Type B pancreatic cell (in vitro differentiated cells): ENCODE results near the gene PHETA1. TPM values are rescaled to one million over a fixed set of nuclear protein-coding genes. Genes with fewer than 3 reads are reported as not detected.
"Not testable (repeated sequence)": the region's sequence is repeated elsewhere in the genome, so short reads cannot be mapped to it uniquely, and the experiment has no call there.

Experiments used
- DNase-seq: peaks from one replicate; pipeline ENCODE4 v3.0.0; 2021; ENCODE audit warnings: mixed read lengths; ENCODE audit not compliant: unreplicated experiment; ENCODE audit errors: extremely low spot score
- H3K27ac Mint-ChIP-seq: 2 replicates; pipeline ENCODE4 v1.8.0; 2021; ENCODE audit warnings: mild to moderate bottlenecking, mixed read lengths
- H3K27me3 Mint-ChIP-seq: 2 replicates; pipeline ENCODE4 v1.8.0; 2021; ENCODE audit warnings: mixed read lengths
- H3K36me3 Mint-ChIP-seq: 2 replicates; pipeline ENCODE4 v1.8.0; 2021; ENCODE audit warnings: mixed read lengths
- H3K4me1 Mint-ChIP-seq: one replicate; pipeline ENCODE4 v1.8.0; 2021; ENCODE audit warnings: mixed read lengths; ENCODE audit not compliant: unreplicated experiment
- H3K4me3 Mint-ChIP-seq: 2 replicates; pipeline ENCODE4 v1.8.0; 2021; ENCODE audit warnings: mild to moderate bottlenecking, mixed read lengths
- H3K9me3 Mint-ChIP-seq: 2 replicates; pipeline ENCODE4 v1.8.0; 2021; ENCODE audit warnings: mixed read lengths
- total RNA-seq: library from RNA; stranded (reverse); gene quantifications from 2 replicates; pipeline ENCODE4 v1.2.1, GENCODE V29; 2021; ENCODE audit warnings: low replicate concordance
- TF ChIP-seq, protein P1 (sequence below): fragments of 200-600 bp; sonication (generic); conservative IDR thresholded peaks from 2 replicates; pipeline ENCODE4 v1.5.0; 2021; ENCODE audit warnings: antibody characterized with exemption, mild to moderate bottlenecking

Gene PHETA1
- total RNA-seq, 1 donor from 2014 or later = 25.5 TPM

DNA sequence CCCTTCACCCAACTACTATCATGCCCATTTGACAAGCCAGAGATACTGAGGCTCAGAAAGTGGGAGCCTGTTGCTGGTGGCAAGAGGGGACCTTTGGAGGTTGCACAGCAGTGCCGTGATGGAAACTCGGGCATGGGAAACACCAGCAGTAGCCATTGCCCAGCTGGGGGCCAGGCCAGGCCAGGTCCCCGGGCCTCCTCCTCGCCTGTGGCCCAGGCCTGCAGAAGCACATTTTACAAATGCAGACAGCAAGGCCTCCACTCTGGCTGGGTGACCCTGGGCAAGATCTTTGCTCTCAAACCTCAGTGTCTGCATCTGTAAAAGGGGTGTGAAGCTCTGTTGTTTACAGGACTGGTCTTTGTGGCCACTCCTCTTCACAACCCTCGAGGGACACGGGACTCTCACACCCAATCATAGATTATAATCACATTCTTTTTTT is 32.3 kb upstream of the PHETA1 start:
- Mint-ChIP-seq H3K4me3 (no peak overlapping the region), H3K36me3 (no peaks in the 10 kb centered on the region), H3K27me3 (peaks cover 22% of the 10 kb centered on the region), H3K4me1 (peaks cover 20% of the 10 kb centered on the region), H3K27ac (no peak overlapping the region), H3K9me3 (no peaks in the 10 kb centered on the region)
- TF ChIP-seq, protein P1, sequence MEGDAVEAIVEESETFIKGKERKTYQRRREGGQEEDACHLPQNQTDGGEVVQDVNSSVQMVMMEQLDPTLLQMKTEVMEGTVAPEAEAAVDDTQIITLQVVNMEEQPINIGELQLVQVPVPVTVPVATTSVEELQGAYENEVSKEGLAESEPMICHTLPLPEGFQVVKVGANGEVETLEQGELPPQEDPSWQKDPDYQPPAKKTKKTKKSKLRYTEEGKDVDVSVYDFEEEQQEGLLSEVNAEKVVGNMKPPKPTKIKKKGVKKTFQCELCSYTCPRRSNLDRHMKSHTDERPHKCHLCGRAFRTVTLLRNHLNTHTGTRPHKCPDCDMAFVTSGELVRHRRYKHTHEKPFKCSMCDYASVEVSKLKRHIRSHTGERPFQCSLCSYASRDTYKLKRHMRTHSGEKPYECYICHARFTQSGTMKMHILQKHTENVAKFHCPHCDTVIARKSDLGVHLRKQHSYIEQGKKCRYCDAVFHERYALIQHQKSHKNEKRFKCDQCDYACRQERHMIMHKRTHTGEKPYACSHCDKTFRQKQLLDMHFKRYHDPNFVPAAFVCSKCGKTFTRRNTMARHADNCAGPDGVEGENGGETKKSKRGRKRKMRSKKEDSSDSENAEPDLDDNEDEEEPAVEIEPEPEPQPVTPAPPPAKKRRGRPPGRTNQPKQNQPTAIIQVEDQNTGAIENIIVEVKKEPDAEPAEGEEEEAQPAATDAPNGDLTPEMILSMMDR = no peak
- DNase-seq = no peak

DNA sequence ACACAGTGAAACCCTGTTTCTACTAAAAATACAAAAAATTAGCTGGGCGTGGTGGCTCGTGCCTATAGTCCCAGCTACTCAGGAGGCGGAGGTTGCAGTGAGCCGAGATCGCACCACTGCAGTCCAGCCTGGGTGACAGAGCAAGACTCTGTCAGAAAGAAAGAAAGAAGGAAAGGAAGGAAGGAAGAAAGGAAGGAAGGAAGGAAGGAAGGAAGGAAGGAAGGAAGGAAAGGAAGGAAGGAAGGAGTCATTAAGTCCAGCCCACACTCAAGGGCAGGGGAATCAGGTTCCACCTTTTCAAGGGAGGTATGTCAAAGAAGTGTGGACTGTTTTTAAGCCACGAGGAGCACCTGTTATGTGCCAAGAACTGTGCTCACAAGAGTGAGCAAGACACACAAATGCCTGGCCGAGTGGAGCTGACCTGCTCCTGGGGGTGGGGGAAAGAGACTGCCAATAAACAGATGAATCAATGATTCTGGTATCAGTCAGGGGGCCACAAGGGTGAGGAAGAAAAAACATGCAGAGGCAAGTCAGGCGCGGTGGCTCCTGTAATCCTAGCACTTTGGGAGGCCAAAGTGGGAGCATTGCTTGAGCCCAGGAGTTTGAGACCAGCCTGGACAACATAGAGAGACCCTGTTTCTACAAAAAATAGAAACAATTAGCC is 31.0 kb upstream of the PHETA1 start:
- H3K4me3 Mint-ChIP-seq, H3K9me3 Mint-ChIP-seq, H3K36me3 Mint-ChIP-seq, H3K27ac Mint-ChIP-seq, DNase-seq: not testable (repeated sequence)
- peaks cover 20% of the 10 kb centered on the region for H3K4me1 Mint-ChIP-seq
- peaks cover 22% of the 10 kb centered on the region for H3K27me3 Mint-ChIP-seq

DNA sequence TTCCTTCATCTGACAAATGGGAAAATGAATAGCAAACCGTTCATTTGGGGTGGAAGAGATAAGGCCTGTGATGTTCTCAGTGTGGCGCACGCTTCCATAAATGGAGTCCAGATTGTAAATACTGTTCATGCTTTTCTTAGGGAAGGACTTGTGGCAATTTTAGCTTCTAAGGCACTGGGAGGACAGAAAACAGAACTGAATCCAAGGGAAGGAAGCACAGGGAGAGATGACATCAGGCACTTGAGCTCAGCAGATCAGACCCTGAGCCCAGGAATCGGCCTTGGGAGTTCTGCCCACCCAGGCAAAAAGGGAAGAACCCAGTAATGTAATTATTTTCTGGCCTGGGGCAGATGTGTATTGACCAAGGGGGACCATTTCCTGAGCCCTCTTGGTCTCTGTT is 29.6 kb upstream of the PHETA1 start:
- no peak overlapping the region for H3K27ac Mint-ChIP-seq
- no peak overlapping the region for H3K4me3 Mint-ChIP-seq
- peaks cover 12% of the 10 kb centered on the region for H3K27me3 Mint-ChIP-seq
- H3K4me1 Mint-ChIP-seq = peaks cover 11% of the 10 kb centered on the region
- no peaks in the 10 kb centered on the region for H3K9me3 Mint-ChIP-seq
- DNase-seq = no peak
- TF ChIP-seq, protein P1 = no peak
- no peaks in the 10 kb centered on the region for H3K36me3 Mint-ChIP-seq

DNA sequence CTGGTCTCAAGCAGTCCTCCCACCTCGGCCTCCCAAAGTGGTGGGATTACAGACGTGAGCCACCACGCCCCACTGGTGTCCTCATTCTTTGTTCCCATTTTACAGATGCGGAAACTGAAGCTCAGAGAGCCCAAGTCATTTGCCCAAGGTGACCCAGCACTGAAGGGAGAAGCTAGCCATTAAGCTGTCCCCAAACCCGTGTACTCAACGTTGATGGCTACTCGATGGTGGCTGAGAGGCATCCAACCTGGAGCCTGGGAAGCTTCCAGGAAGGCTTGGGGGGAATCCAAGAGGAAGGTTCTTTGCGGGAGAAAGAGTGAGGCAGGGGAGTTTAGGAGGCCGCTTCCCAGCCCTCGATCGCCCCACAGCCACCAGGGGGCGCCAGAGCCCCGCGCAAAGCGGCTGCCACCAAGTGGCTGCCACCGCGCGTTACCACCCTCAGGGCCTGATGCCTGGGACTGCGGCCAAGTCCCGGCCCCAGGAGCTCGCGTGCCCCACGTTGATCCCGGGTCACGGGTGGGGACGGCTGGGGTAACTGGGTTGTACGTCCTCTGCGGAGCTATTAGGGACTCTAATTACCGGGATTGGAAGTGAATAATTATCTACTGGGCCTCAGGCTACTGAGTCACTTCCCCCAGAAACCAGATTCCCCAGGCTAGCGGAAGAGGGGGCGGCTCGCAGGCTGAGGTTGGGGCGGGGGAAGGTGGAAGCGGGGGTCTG is 28.0 kb upstream of the PHETA1 start:
- Mint-ChIP-seq H3K27me3 (peaks cover 5% of the 10 kb centered on the region), H3K4me1 (peaks cover 4% of the 10 kb centered on the region), H3K27ac (no peak overlapping the region), H3K9me3 (no peaks in the 10 kb centered on the region), H3K4me3 (peak overlapping the region; percentile 41), H3K36me3 (no peaks in the 10 kb centered on the region)
- peak; percentile 91 for DNase-seq
- TF ChIP-seq, protein P1 = peak; percentile 100

DNA sequence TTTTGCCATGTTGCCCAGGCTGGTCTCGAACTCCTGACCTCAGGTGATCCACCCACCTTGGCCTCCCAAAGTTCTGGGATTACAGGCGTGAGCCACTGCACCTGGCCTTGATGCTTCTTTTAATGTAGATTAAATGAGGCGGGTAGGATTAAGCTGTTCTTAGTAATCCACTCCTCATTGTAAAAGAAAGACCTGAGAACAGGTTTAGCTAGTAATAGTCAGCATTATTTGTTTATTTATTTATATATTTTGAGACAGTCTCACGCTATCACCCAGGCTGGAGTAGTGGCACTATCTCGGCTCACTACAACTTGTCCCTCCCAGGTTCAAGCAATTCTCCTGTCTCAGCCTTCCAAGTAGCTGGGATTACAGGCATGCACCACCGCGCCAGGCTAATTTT is 27.4 kb upstream of the PHETA1 start:
- not testable (repeated sequence) for H3K27ac Mint-ChIP-seq, H3K4me3 Mint-ChIP-seq, H3K9me3 Mint-ChIP-seq, H3K36me3 Mint-ChIP-seq, DNase-seq, H3K27me3 Mint-ChIP-seq, H3K4me1 Mint-ChIP-seq

DNA sequence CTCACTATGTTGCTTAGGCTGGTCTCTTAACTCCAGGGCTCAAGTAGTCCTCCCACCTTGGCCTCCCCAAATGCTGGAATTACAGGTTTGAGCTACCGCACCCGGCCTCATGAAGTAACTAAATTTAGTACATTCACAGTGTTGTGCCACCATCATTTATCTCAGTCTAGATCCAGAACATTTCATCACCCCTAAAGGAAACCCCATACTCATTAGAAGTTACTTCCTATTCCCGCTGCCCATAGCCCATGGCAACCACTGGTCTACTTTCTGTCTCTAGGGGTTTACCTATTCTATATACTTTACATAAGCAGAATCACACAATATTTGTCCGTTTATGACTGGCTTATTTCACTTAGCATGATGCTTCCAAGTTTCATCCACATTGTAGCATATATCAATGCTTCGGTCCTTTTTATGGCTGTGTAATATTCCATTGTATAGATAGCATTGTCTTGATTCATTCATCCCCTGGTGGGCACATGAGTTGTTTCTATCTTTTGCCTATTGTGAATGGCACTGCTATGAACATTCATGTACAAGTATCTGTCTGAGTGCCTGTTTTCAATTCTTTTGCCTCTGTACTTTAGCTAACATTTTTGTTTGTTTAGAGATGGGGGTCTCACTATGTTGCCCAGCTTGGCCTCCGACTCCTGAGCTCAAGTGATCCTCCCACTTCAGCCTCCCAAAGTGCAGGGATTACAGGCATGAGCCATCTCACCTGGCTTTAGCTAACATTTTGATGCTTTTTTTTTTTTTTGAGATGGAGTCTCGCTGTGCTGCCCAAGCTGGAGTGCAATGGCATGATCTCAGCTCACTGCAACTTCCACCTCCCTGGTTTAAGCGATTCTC is 26.7 kb upstream of the PHETA1 start:
- DNase-seq = no peak
- TF ChIP-seq, protein P1 = no peak
- Mint-ChIP-seq H3K4me1 (peaks cover 4% of the 10 kb centered on the region), H3K4me3 (no peak overlapping the region), H3K36me3 (no peaks in the 10 kb centered on the region), H3K27me3 (peaks cover 5% of the 10 kb centered on the region), H3K9me3 (no peaks in the 10 kb centered on the region), H3K27ac (no peak overlapping the region)
